GM10266 (cell line): Measurements from ENCODE around the gene SPATA18.

Experiments
- DNase-seq: peaks from one replicate; pipeline ENCODE4 v3.0.0; 2012; ENCODE audit errors: extremely low spot score
- TF ChIP-seq, protein P1 (sequence below): IDR thresholded peaks from 2 replicates; pipeline ENCODE4 v1.5.1; 2012; ENCODE audit warnings: mild to moderate bottlenecking, low read depth; ENCODE audit not compliant: control insufficient read depth, insufficient read depth; ENCODE audit errors: missing control alignments

Gene SPATA18

DNA sequence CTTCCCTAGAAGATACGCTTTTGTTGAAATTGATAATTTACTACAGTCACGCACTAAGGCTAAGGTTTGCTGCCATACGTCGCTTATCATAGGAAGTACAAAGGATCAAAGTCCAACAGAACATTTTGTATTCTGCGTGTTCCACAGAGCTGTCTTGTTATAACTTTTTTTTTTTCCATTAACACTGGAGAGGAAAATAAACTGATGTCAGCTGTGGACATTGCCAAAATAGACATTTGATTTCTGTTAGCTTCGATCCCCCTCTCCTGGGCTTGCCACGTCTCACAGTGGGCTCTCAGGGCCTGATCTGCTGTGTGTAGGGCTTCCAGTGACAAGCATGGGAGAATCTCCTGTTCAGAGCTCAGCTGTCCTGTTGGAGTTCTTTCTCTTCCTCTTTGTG, 93.3 kb downstream of the SPATA18 start:
- no peak for DNase-seq
- TF ChIP-seq, protein P1, sequence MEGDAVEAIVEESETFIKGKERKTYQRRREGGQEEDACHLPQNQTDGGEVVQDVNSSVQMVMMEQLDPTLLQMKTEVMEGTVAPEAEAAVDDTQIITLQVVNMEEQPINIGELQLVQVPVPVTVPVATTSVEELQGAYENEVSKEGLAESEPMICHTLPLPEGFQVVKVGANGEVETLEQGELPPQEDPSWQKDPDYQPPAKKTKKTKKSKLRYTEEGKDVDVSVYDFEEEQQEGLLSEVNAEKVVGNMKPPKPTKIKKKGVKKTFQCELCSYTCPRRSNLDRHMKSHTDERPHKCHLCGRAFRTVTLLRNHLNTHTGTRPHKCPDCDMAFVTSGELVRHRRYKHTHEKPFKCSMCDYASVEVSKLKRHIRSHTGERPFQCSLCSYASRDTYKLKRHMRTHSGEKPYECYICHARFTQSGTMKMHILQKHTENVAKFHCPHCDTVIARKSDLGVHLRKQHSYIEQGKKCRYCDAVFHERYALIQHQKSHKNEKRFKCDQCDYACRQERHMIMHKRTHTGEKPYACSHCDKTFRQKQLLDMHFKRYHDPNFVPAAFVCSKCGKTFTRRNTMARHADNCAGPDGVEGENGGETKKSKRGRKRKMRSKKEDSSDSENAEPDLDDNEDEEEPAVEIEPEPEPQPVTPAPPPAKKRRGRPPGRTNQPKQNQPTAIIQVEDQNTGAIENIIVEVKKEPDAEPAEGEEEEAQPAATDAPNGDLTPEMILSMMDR, result no peak
